GM12878 (cell line): ENCODE results near the gene MAVS. TPM values are rescaled to one million over a fixed set of nuclear protein-coding genes. Genes with fewer than 3 reads are reported as not detected.

Experiments used
- ATAC-seq: fragments of 200-7000 bp; cut with Tn5 transposase; 3 replicates; pipeline ENCODE4 v1.9.1; 2020; ENCODE audit warnings: mild to moderate bottlenecking, moderate library complexity
- BruUV-seq: library from RNA; stranded (reverse); fragments of 400-500 nt; replicated peaks from 2 replicates; lab custom pipeline; 2021; lab: Mats Ljungman, UMichigan
- CTCF ChIA-PET: fragments of 300-600 bp; sonication (Branson Sonifier 250); formaldehyde crosslinking; extraction: SDS; loops from one replicate; lab custom pipeline; 2021; ENCODE audit warnings: inconsistent platforms; lab: Yijun Ruan, JAX
- POLR2A ChIA-PET: fragments of 350-600 bp; formaldehyde crosslinking; extraction: SDS; loops from one replicate; lab custom pipeline; 2021; ENCODE audit warnings: inconsistent platforms; lab: Charles Lee
- RAD21 ChIA-PET: fragments of 300-600 bp; sonication (Branson Sonifier 250); formaldehyde crosslinking; loops from one replicate; lab custom pipeline; 2023; ENCODE audit warnings: antibody characterized with exemption; ENCODE audit not compliant: unreplicated experiment; lab: Charles Lee
- SMC1A ChIA-PET: fragments of 300-600 bp; sonication (Branson Sonifier 250); formaldehyde crosslinking; loops from one replicate; lab custom pipeline; 2023; ENCODE audit not compliant: unreplicated experiment, uncharacterized antibody; lab: Charles Lee
- DNase-seq: peaks from one replicate; pipeline ENCODE4 v3.0.0-alpha.2; 2011; ENCODE audit warnings: low read depth, low spot score
- FAIRE-seq: peaks from 3 replicates; lab custom pipeline; 2011; peaks lifted over from hg19 to GRCh38; lab: Jason Lieb, UNC
- H2AFZ ChIP-seq: 2 replicates; pipeline ENCODE4 v1.6.0; 2011; ENCODE audit warnings: low read depth, low read length, control low read depth; ENCODE audit not compliant: control insufficient read depth
- H3K27ac ChIP-seq: 2 replicates; pipeline ENCODE4 v1.5.1; 2011; ENCODE audit warnings: control low read depth; ENCODE audit not compliant: control insufficient read depth, insufficient read depth
- H3K27me3 ChIP-seq, 2 experiments: replicated peaks in 1 of 2; 2 replicates each; pipeline versions ENCODE4 v1.6.0 to v1.6.1; 2011; ENCODE audit warnings: low read length in 1 of 2; ENCODE audit not compliant: control insufficient read depth in 2 of 2, insufficient read depth in 2 of 2
- H3K36me3 ChIP-seq, 2 experiments: 2 replicates each; pipeline ENCODE4 v1.5.1; 2011; ENCODE audit warnings: low read length in 1 of 2; ENCODE audit not compliant: control insufficient read depth in 2 of 2, insufficient read depth in 2 of 2
- H3K4me1 ChIP-seq: 2 replicates; pipeline ENCODE4 v1.6.1; 2011; ENCODE audit warnings: mild to moderate bottlenecking, low read length, moderate library complexity, mixed read lengths; ENCODE audit not compliant: control insufficient read depth, insufficient read depth
- H3K4me2 ChIP-seq: 2 replicates; pipeline ENCODE4 v1.6.0; 2011; ENCODE audit warnings: control low read depth; ENCODE audit not compliant: control insufficient read depth, insufficient read depth
- H3K4me3 ChIP-seq: fragments of 200-600 bp; sonication (generic); 2 replicates; pipeline ENCODE4 v1.5.1; 2016
- H3K79me2 ChIP-seq: 2 replicates; pipeline ENCODE4 v1.6.0; 2011; ENCODE audit warnings: low read length; ENCODE audit not compliant: control insufficient read depth, insufficient read depth
- H3K9ac ChIP-seq: 2 replicates; pipeline ENCODE4 v1.8.0; 2011; ENCODE audit warnings: low read length, control low read depth, mixed read lengths; ENCODE audit not compliant: control insufficient read depth, insufficient read depth
- H3K9me3 ChIP-seq: replicated peaks from 3 replicates; pipeline ENCODE4 v1.5.1; 2011; ENCODE audit warnings: mild to moderate bottlenecking, low read length; ENCODE audit not compliant: control insufficient read depth, insufficient read depth
- H4K20me1 ChIP-seq: 2 replicates; pipeline ENCODE4 v1.6.0; 2011; ENCODE audit not compliant: control insufficient read depth, insufficient read depth
- CHD2 ChIP-seq: IDR thresholded peaks from 2 replicates; pipeline ENCODE4 v1.6.1; 2011; ENCODE audit warnings: low read depth, low read length, improper control_type of control experiment, borderline replicate concordance
- CHD4 ChIP-seq: fragments of 200-600 bp; sonication (generic); IDR thresholded peaks from 2 replicates; pipeline ENCODE4 v1.6.1; 2016; ENCODE audit warnings: mild to moderate bottlenecking
- EED ChIP-seq: sonication (generic); IDR thresholded peaks from 2 replicates; pipeline ENCODE4 v1.6.1; 2016; ENCODE audit warnings: antibody characterized with exemption, low read depth
- HDGF ChIP-seq: fragments of 450-650 bp; IDR thresholded peaks from 2 replicates; pipeline ENCODE4 v1.6.1; 2016; ENCODE audit warnings: antibody characterized with exemption
- MAX ChIP-seq: IDR thresholded peaks from 2 replicates; pipeline ENCODE4 v1.6.1; 2012; ENCODE audit warnings: low read depth, low read length, improper control_type of control experiment
- MLLT1 ChIP-seq: fragments of 450-650 bp; IDR thresholded peaks from 2 replicates; pipeline ENCODE4 v1.6.1; 2016; ENCODE audit warnings: mild to moderate bottlenecking
- RAD51 ChIP-seq: fragments of 450-650 bp; IDR thresholded peaks from 2 replicates; pipeline ENCODE4 v1.6.1; 2016; ENCODE audit warnings: moderate library complexity, mild to moderate bottlenecking, inconsistent platforms
- RELA ChIP-seq: fragments of 450-650 bp; IDR thresholded peaks from 2 replicates; pipeline ENCODE4 v1.8.0; 2014; ENCODE audit warnings: borderline replicate concordance; ENCODE audit not compliant: partially characterized antibody
- TAF1 ChIP-seq: IDR thresholded peaks from 2 replicates; pipeline ENCODE4 v1.6.1; 2011; ENCODE audit warnings: mild to moderate bottlenecking, low read depth, low read length, borderline replicate concordance
- ZNF24 ChIP-seq: fragments of 450-650 bp; IDR thresholded peaks from 2 replicates; pipeline ENCODE4 v1.6.1; 2017; ENCODE audit warnings: antibody characterized with exemption, mild to moderate bottlenecking
- ZNF592 ChIP-seq: fragments of 450-650 bp; IDR thresholded peaks from 2 replicates; pipeline ENCODE4 v1.6.1; 2017; ENCODE audit warnings: mild to moderate bottlenecking, moderate library complexity
- WGBS: methylation state at CpG from one replicate; pipeline ENCODE4 v1.1.6; 2016; ENCODE audit warnings: low lambda C conversion rate; ENCODE audit not compliant: insufficient replicate concordance, insufficient coverage; ENCODE audit errors: missing lambda C conversion rate; 5-methylcytosine and 5-hydroxymethylcytosine counted together
- in situ Hi-C: fragments of 300-500 bp; cut with MboI; formaldehyde crosslinking; loops from 9 replicates; pipeline ENCODE4 v1.14.3; 2018; ENCODE audit warnings: mixed read lengths
- intact Hi-C: fragments of 100-400 bp; cut with micrococcal nuclease; formaldehyde crosslinking; loops from one replicate; pipeline ENCODE4 v1.14.2; 2022; ENCODE audit not compliant: unreplicated experiment
- polyA plus RNA-seq, 11 experiments: library from polyadenylated mRNA; depleted of rRNA in 4 of 11; unstranded in 6 of 11; stranded (reverse) in 5 of 11; fragments of >200 nt; fragmentation: Nextera tagmentation in 4 of 11; fragmentation: Illumina TruSeq in 1 of 11; extraction: Ambion mirVana in 4 of 11; extraction: Trizol in 1 of 11; gene quantifications; 1 replicate in 1 of 11; 2 replicates in 10 of 11; pipeline versions ENCODE4 v1.2.1 to v1.2.3, GENCODE V29; 2011 to 2016; ENCODE audit warnings: inconsistent platforms in 2 of 11, missing spikeins in 2 of 11, low read depth in 1 of 11
- total RNA-seq, 4 experiments: library from RNA; depleted of rRNA in 3 of 4; stranded (reverse); fragments of >200 nt in 3 of 4; fragmentation: Illumina TruSeq in 1 of 4; extraction: Trizol in 1 of 4; gene quantifications; 2 replicates each; pipeline versions ENCODE4 v1.2.1 to v1.2.3, GENCODE V29; 2013 to 2021

MAVS gene
- total and polyA plus RNA-seq, 10 of the 15 experiments (the other 5 are each of a cell fraction or from before 2014, with no cell fraction given), result 1.6 to 25.2 (median 12.6) TPM

- intact Hi-C loops (no loop called here), in situ Hi-C loops (no loop called here)
- H3K9me3 ChIP-seq, result peaks cover 1% of the 10 kb centered on the region; the same call in 1 of the 3 replicates
- no peak overlapping the region for H2AFZ ChIP-seq
- POLR2A ChIA-PET, result interaction anchor here (0.6 kb wide), 1 partner anchor 28 kb away, joined by 5 read pairs; no protein-coding TSS in a partner anchor
- no peak overlapping the region for H3K4me3 ChIP-seq
- WGBS, result 94% methylated on average over 14 of the region's 14 CpGs
- BruUV-seq, result no TSS peak
- TF ChIP-seq HDGF (no peak), MAX (no peak), TAF1 (no peak)
- TF ChIP-seq, all 136 proteins: peak for 0
- Histone ChIP-seq H3K27me3 (no peaks in the 10 kb centered on the region), H3K4me1 (no peaks in the 10 kb centered on the region; the same call in 1 of the 2 replicates), H4K20me1 (no peaks in the 10 kb centered on the region), H3K36me3 (peaks cover 33 to 36% of the 10 kb centered on the region in 2 experiments), H3K9ac (no peak overlapping the region), H3K79me2 (no peaks in the 10 kb centered on the region), H3K4me2 (no peak overlapping the region), H3K27ac (no peak overlapping the region)
- SMC1A ChIA-PET, result no interaction called here
- CTCF ChIA-PET, result no interaction called here
- FAIRE-seq, result no peak
- no peak for DNase-seq
- RAD21 ChIA-PET, result no interaction called here
- no peak for ATAC-seq
Measured at GRCh38 chr20:3865152-3865886, 18.7 kb downstream of the MAVS start.

GRCh38 chr20:3865887-3866407 lies 19.3 kb downstream of the MAVS start:
- RAD21 ChIA-PET, result no interaction called here
- H3K9ac ChIP-seq, result no peak overlapping the region
- no peak overlapping the region for H3K4me2 ChIP-seq
- no peaks in the 10 kb centered on the region for H4K20me1 ChIP-seq
- in situ Hi-C loops (no loop called here), intact Hi-C loops (no loop called here)
- 99% methylated on average over 14 of the region's 14 CpGs for WGBS
- FAIRE-seq, result no peak
- peaks cover 1% of the 10 kb centered on the region; the same call in 1 of the 3 replicates for H3K9me3 ChIP-seq
- POLR2A ChIA-PET, result no interaction called here
- no peak overlapping the region for H3K4me3 ChIP-seq
- SMC1A ChIA-PET, result no interaction called here
- ATAC-seq, result no peak
- CTCF ChIA-PET, result interaction anchor here (1.4 kb wide), 1 partner anchor 112 kb away, joined by 3 read pairs; no protein-coding TSS in a partner anchor
- no peak for DNase-seq
- H3K79me2 ChIP-seq, result no peaks in the 10 kb centered on the region
- H2AFZ ChIP-seq, result no peak overlapping the region
- H3K4me1 ChIP-seq, result no peaks in the 10 kb centered on the region; the same call in 1 of the 2 replicates
- BruUV-seq, result no TSS peak
- no peaks in the 10 kb centered on the region for H3K27me3 ChIP-seq
- H3K36me3 ChIP-seq, result peaks cover 33 to 36% of the 10 kb centered on the region in 2 experiments
- no peak overlapping the region for H3K27ac ChIP-seq
- TF ChIP-seq RAD51, result no peak
- no peak for TF ChIP-seq ZNF592
- no peak for TF ChIP-seq MLLT1
- no peak for TF ChIP-seq ZNF24
- TF ChIP-seq EED, result no peak
- TF ChIP-seq RELA, result no peak
- no peak for TF ChIP-seq CHD4
- no peak for TF ChIP-seq CHD2
